ENCODE measurements around the gene NDE1. TPM values are rescaled to one million over a fixed set of nuclear protein-coding genes. Genes with fewer than 3 reads are reported as not detected.

NDE1 gene
- total RNA-seq, 1 experiment from 2014 or later = 95.6 TPM

DNA sequence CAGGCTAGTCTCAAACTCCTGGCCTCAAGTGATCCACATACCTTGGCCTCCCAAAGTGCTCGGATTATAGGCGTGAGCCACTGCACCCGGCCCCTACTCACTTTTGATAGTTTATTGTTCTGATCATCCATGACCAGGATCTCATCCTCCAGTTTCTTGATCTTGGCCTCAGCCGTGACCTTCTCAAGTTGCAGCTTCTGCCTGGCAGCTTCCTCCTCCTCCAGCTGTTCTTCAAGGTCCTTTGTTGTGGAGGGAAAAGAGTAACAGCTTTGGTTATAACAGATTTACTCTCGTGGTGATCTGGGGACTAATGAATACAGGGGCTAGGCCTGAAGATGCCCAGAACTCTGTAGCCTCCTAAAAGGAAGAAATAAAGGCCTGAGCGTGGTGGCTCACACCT, 89.9 kb downstream of the NDE1 start:
- no peaks in the 10 kb centered on the region for H3K9me3 ChIP-seq (replicated peaks)
- DNase-seq = peak; percentile 31 to 68

DNA sequence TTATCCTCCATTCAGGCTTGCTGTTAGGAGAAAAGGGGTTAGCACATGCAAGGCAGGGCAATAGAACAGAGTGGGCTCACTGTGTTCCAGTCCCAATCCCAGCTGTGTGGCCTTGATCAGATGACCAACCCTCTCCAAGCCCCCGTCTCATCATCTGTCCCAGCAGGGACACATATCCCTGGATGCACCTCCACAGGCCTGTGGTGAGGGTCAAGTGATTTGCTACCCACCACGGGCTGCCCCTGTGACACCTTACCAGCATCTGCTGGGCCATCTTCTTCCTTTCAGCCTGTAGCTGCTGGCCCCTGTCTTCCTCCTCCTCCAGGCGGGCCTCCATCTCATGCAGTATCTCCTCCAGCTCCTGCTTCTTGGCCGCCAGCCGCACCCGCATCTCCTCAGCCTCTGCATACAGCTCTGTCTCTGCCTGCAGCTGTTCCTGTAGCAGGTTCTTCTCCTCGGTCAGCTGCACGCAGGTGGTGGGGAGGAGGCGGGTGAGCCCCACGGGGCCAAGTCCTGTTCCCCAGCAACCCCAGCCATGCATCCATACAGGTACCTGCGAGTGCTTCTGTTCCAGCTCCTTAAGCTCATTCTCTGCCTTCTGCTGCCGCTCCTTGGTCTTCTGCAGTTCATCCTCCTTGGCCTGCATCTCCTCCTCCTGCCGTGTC, 91.3 kb downstream of the NDE1 start:
- Histone ChIP-seq H3K9me3 (replicated peaks) (no peaks in the 10 kb centered on the region), H3K4me3 (no peak overlapping the region), H3K36me3 (no peaks in the 10 kb centered on the region), H3K27ac (no peak overlapping the region), H3K27me3 (no peaks in the 10 kb centered on the region), H3K4me1 (peaks cover 10% of the 10 kb centered on the region)
- no peak for DNase-seq

More for the DNA sequence above, 89.9 kb downstream of the NDE1 start:
- Histone ChIP-seq H3K4me3 (no peak overlapping the region), H3K36me3 (no peaks in the 10 kb centered on the region), H3K27me3 (no peaks in the 10 kb centered on the region), H3K4me1 (peaks cover 10% of the 10 kb centered on the region), H3K27ac (no peak overlapping the region)

DNA sequence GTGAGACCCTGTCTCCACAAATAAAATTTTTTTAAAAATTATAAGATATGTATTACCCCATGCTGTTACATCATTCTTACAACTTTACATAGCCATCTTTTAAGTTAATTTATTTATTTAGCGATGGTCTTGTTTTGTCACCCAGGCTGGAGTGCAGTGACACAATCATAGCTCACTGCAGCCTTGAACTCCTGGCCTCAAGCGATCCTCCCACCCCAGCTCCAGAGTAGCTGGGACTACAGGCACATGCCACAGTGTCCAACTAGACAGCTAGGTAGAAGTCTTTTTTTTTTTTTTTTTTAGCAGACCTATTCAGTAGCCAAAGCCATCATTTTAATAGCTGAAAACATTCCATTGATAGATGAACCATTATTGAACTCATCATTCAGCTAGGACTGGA, 92.7 kb downstream of the NDE1 start:
- Histone ChIP-seq H3K27me3 (no peaks in the 10 kb centered on the region), H3K36me3 (no peaks in the 10 kb centered on the region), H3K27ac (no peak overlapping the region), H3K9me3 (replicated peaks) (no peaks in the 10 kb centered on the region), H3K4me1 (peaks cover 10% of the 10 kb centered on the region), H3K4me3 (no peak overlapping the region)
- no peak for DNase-seq

DNA sequence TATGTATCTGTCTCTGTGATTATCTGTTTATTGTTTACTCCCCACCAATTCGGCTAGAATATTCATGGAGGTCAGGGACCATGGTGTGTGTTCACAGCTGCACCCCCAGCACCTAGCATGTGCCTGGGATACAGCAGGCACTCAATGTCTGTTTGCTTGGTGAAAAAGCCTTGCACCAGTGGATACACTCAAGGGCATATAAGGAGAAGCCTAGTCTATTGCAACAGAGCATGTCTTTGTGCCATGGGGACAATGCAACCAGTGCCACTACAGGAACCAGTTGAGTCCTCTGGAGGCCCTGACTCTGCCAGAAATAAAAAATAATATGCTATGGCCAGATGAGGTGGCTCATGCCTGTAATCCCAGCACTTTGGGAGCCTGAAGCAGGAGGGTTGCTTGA, 93.6 kb downstream of the NDE1 start:
- H3K36me3 ChIP-seq = no peaks in the 10 kb centered on the region

DNA sequence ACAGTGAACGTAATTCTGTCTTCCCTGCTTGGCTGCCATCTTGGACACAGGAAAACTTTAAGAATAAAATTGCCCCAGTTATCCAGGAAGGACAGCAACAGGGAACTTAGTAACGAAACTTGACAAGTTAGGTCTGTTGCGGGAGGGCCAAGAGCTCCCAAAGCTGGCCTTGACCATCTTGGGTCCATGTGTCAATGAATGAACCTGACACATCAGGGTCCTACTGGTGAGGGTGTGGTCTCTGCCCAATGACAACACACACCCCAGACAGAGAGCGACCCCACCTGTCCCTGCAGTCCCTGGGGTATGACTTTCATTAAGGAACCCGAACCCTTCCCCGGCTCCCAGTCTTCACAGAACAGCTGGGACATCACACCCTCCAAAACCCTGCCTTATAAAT, 96.3 kb downstream of the NDE1 start:
- Histone ChIP-seq H3K27me3 (no peaks in the 10 kb centered on the region), H3K27ac (no peak overlapping the region), H3K36me3 (no peaks in the 10 kb centered on the region), H3K4me1 (no peaks in the 10 kb centered on the region), H3K9me3 (replicated peaks) (no peaks in the 10 kb centered on the region), H3K4me3 (no peak overlapping the region)
- DNase-seq = peak in 1 of 2 experiments; percentile 31

More for the DNA sequence above, 93.6 kb downstream of the NDE1 start:
- no peaks in the 10 kb centered on the region for H3K27me3 ChIP-seq
- H3K9me3 ChIP-seq (replicated peaks) = no peaks in the 10 kb centered on the region
- H3K4me1 ChIP-seq = peaks cover 10% of the 10 kb centered on the region
- no peak for DNase-seq
- H3K4me3 ChIP-seq = no peak overlapping the region
- no peak overlapping the region for H3K27ac ChIP-seq

DNA sequence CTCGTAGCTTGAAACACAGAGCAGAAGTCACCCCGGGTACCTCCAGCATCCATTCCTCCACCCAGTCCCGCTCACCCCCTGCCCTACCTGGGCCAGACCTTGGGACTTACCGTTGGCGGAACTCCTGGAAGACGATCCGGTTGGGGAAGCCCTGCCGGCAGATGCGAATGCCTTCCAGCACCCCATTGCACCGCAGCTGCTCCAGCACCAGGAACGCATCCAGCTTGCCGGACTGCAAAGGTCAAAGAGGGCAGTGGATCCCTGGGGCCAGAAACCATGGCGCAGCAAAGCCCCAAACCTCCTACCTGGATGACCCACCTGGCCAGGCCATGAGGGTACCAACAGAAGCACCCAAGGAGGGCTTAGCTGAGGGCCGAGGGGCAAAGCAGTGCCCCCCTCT, 97.9 kb downstream of the NDE1 start:
- no peak for DNase-seq
- Histone ChIP-seq H3K9me3 (replicated peaks) (no peaks in the 10 kb centered on the region), H3K27ac (no peak overlapping the region), H3K27me3 (no peaks in the 10 kb centered on the region), H3K36me3 (no peaks in the 10 kb centered on the region), H3K4me1 (no peaks in the 10 kb centered on the region), H3K4me3 (no peak overlapping the region)

DNA sequence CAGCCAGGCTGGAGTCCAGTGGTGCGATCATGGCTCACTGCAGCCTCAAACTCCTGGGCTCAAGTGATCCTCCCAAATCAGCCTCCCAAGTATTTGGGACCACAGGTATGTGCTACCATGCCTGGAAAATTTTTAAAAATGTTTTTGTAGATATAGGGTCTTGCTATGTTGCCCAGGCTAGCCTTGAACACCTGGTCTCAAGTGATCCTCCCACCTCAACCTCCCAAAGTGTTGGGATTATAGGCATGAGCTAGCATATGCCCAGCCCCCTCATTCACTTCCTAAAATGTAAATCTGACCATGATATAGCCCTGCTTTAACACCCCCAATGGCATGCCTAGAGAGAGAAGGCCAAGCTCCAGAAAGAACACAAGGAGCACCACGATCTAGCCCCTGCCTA, 98.6 kb downstream of the NDE1 start:
- Histone ChIP-seq H3K27ac (no peak overlapping the region), H3K4me1 (no peaks in the 10 kb centered on the region), H3K9me3 (replicated peaks) (no peaks in the 10 kb centered on the region), H3K4me3 (no peak overlapping the region), H3K36me3 (no peaks in the 10 kb centered on the region), H3K27me3 (no peaks in the 10 kb centered on the region)
- no peak for DNase-seq

DNA sequence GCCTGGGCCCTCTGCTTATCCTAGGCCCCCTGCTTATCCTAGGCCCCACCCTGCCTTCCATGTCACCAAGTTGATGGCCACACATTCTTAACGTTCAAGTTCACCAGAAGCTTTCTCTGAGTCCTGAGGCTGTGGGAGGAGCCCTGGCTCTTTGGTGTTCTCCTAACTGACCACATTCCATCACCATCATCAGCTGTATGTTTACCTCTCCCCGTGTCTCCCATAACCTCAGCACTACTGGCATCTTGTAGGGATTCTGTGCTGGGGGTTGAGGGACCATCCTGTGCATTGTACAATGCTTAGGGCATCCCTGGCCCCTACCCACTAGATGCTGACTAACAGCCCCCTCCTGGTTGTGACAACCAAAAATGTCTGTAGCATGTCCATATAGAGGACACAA, 99.3 kb downstream of the NDE1 start:
- Histone ChIP-seq H3K4me1 (no peaks in the 10 kb centered on the region), H3K27ac (no peak overlapping the region), H3K4me3 (no peak overlapping the region), H3K27me3 (no peaks in the 10 kb centered on the region), H3K36me3 (no peaks in the 10 kb centered on the region), H3K9me3 (replicated peaks) (no peaks in the 10 kb centered on the region)
- no peak for DNase-seq

DNA sequence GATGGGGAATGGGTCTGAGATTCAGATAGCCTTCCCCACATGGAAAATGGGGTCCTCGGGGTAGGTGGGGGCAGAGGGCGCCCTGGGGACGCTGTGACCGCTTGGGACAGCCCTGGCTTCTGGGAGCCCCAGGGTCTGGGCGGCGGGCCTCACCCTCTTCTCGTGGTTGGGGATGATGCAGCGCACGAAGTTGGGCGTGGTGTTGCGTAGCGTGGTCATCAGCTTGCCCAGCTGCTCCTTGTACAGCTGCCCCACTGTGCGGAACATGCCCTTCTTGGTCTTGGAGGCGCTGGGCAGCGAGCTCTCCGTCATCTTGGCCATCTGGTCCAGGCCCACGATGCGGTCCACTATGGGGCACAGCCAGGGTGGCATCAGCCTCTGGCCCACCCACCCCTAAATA, 99.9 kb downstream of the NDE1 start:
- H3K36me3 ChIP-seq = no peaks in the 10 kb centered on the region
- no peaks in the 10 kb centered on the region for H3K9me3 ChIP-seq (replicated peaks)
- no peaks in the 10 kb centered on the region for H3K4me1 ChIP-seq
- H3K27me3 ChIP-seq = no peaks in the 10 kb centered on the region
- no peak overlapping the region for H3K4me3 ChIP-seq
- no peak overlapping the region for H3K27ac ChIP-seq
- no peak for DNase-seq

DNA sequence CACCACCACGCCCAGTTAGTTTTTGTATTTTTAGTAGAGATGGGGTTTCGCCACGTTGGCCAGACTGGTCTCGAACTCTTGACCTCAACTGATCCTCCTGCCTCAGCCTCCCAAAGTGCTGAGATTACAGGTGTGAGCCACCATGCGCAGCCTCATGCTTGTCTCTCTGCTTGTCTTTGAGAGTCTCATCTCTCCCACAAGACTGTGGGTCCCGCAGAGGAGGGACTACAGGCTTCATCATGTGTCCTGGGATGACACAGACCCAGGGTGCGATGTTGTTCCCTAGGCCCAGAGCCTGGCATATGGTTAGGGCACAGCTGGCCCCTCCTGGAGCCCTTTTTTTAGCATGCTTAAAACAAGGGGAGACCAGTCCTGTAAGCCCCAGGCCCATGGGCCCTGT, 101.9 kb downstream of the NDE1 start:
- H3K4me3 ChIP-seq = no peak overlapping the region
- no peak for DNase-seq
- H3K27ac ChIP-seq = no peak overlapping the region
- no peaks in the 10 kb centered on the region for H3K36me3 ChIP-seq
- no peaks in the 10 kb centered on the region for H3K4me1 ChIP-seq
- H3K9me3 ChIP-seq (replicated peaks) = no peaks in the 10 kb centered on the region
- H3K27me3 ChIP-seq = no peaks in the 10 kb centered on the region

DNA sequence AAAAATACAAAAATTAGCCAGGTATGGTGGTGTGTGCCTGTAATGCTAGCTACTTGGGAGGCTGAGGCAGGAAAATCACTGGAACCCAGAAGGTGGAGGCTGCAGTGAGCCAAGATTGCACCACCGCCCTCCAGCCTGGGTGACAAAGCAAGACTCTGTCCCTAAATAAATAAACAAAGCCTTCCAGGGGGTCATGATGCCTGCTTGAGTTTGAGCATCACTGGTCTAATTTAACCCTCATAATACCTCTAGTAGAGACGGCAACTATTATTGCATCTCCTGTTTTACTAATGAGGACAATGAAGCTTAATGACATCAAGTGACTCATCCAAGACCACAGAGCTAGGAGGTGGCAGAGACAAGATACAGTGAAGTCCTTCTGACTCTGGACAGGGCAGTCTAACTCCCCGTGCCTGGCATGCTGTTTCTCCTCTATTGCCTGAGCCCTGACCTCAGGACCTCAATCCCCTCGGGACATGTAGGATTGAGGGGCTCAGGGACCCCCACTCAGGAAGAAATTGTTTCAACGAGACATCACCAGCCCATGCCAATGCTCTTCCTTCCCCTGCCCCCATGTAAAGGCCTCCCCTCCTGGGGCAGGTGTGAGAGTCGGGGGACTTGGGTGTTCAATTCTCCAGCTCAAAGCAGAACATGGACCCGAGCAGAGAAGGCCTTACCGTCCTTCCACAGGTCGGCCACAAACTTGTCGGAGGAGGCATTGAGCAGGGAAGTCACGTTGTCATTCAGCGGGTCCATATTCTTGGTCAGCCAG, 102.9 kb downstream of the NDE1 start:
- no peaks in the 10 kb centered on the region for H3K9me3 ChIP-seq (replicated peaks)

DNA sequence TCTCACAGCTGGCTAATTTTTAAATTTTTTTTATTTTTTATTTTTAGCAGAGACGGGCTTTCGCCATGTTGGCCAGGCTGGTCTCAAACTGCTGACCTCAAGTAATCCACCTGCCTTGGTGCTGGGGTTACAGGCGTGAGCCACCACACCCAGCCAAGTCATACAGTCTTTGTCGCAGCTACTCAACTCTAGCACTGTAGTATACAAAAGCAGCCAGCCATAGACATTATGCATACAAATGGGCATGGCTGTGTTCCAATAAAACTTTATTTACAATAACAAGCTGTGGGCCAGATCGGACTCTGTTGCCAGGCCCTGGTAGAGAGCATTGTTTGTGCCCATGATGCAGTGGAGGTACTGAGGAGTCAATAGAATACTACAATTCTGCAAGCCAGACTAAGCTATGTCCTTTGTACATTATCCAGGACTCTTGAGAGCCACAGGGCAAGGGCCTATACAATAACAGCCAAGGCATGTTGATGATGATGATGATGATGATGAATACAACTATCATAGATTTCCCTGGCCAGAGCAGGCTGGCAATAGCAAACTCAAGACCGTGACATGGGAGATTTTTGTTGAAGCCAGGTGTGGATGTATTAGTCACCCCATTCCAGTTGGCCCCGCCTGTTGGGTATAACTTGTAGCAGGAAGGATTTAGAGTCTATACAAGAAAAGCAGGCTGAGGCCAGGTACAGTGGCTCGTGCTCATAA, 104.9 kb downstream of the NDE1 start:
- H3K36me3 ChIP-seq = no peaks in the 10 kb centered on the region
- no peak overlapping the region for H3K27ac ChIP-seq
- H3K4me3 ChIP-seq = no peak overlapping the region
- H3K4me1 ChIP-seq = no peaks in the 10 kb centered on the region
- H3K27me3 ChIP-seq = no peaks in the 10 kb centered on the region
- DNase-seq = no peak
- no peaks in the 10 kb centered on the region for H3K9me3 ChIP-seq (replicated peaks)

More for the DNA sequence above, 102.9 kb downstream of the NDE1 start:
- H3K36me3 ChIP-seq = no peaks in the 10 kb centered on the region
- DNase-seq = no peak
- no peak overlapping the region for H3K27ac ChIP-seq
- H3K4me3 ChIP-seq = no peak overlapping the region
- no peaks in the 10 kb centered on the region for H3K4me1 ChIP-seq
- H3K27me3 ChIP-seq = no peaks in the 10 kb centered on the region

DNA sequence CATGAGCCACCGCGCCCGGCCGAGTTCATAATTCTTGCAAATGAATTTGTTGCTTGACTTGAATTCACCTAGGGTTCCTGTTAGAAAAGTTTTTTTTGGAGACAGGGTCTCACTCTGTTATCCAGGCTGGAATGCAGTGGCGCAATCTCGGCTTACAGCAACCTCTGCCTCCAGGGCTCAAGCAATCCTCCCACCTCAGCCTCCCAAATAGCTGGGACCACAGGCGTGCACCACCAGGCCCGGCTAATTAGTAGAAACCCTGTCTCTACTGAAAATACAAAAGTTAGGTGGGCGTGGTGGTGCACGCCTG, 107.0 kb downstream of the NDE1 start:
- Histone ChIP-seq H3K4me3 (peak overlapping the region; percentile 22; the same call in 1 of the 2 replicates), H3K36me3 (no peaks in the 10 kb centered on the region), H3K4me1 (no peaks in the 10 kb centered on the region), H3K9me3 (replicated peaks) (no peaks in the 10 kb centered on the region), H3K27ac (no peak overlapping the region), H3K27me3 (no peaks in the 10 kb centered on the region)
- no peak for DNase-seq

DNA sequence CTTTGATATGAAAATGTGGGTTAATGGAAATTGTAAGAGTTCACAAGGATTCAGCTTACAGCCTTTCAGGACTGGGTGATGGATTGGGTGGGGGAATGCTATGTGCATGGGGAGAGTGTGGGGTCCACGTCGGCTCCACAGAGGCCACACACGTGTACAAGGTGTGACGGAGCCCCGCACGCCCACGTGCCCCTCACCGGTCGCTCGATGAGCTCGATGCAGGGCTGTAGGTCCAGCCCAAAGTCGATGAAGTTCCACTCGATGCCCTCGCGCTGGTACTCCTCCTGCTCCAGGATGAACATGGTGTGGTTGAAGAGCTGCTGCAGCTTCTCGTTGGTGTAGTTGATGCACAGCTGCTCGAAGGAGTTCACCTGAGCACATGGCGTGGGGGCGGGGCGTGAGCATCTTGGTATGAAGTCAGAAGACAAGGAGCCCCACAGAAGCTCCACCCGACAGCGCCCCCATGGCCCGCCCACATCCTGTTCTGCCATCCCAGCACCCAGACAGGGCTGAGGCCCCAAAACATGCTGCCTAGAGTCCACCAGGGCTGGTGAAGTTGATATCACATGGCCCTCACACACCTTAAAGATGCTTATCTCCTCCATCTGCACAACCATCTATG, 107.7 kb downstream of the NDE1 start:
- Histone ChIP-seq H3K4me3 (no peak overlapping the region), H3K36me3 (no peaks in the 10 kb centered on the region), H3K9me3 (replicated peaks) (no peaks in the 10 kb centered on the region), H3K27me3 (no peaks in the 10 kb centered on the region), H3K27ac (no peak overlapping the region), H3K4me1 (no peaks in the 10 kb centered on the region)
- DNase-seq = no peak

DNA sequence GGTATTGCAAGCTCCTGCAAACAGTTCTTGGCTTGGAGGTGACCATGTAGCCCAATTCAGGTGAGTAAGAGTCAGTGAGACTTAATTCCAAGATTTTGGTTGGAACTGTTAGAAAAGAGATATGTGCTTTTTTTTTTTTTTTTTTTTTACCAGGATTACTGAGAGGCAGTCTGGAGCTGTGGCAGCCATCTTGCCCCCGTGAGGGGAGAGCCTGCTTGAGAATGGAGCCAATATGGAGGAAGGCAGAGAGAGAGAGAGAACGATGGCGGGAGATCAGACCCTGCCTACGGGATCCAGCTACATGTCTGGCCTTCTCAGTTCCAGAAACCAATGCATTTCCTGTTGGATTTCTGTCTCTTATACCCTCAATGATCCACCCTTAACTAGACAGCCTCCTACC, 109.0 kb downstream of the NDE1 start:
- Histone ChIP-seq H3K36me3 (no peaks in the 10 kb centered on the region), H3K27me3 (no peaks in the 10 kb centered on the region), H3K9me3 (replicated peaks) (no peaks in the 10 kb centered on the region), H3K4me3 (no peak overlapping the region), H3K27ac (no peak overlapping the region), H3K4me1 (no peaks in the 10 kb centered on the region)
- no peak for DNase-seq

Data from SJCRH30 (cell line).